Occipital lobe (tissue), 2 donors: ENCODE measurements around the gene OTOR. TPM values are rescaled to one million over a fixed set of nuclear protein-coding genes. Genes with fewer than 3 reads are reported as not detected.

ENCODE experiments used
- DNase-seq: peaks from one replicate; lab custom pipeline; 2025; lab: John Stamatoyannopoulos, UW
- total RNA-seq: library from RNA; depleted of rRNA; stranded (reverse); fragments of >200 nt; gene quantifications from one replicate; pipeline ENCODE4 v1.2.3, GENCODE V29; 2014

The OTOR gene, protein sequence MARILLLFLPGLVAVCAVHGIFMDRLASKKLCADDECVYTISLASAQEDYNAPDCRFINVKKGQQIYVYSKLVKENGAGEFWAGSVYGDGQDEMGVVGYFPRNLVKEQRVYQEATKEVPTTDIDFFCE
- total RNA-seq, result 0.47 TPM

- no peak for DNase-seq
These were observed at the start of gene OTOR for GRCh38 chr20:16748308-16748900. Gene OTOR (plus strand): TSS chr20:16748358. CDS start chr20:16748402, 44 bp downstream.

DNA sequence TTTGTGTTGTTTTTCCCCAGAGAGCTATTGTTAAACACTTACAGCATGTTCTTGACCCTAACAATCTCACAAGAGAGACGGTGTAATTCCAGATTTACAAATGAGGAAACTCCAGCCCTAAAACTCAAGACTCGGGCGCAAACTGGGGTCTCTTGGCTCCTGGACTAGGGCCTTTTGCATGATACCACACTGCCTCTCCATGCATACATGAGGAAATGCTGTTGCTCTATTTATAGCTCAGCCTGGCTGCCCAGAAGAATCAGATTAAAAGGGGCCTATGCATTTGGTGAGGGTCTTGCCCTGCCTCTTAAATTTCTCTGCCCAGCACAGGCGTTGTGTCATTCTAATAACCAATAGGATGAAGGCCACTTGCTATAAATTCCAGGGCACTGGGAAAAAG lies 48.9 kb upstream of the OTOR start:
- DNase-seq, result no peak

DNA sequence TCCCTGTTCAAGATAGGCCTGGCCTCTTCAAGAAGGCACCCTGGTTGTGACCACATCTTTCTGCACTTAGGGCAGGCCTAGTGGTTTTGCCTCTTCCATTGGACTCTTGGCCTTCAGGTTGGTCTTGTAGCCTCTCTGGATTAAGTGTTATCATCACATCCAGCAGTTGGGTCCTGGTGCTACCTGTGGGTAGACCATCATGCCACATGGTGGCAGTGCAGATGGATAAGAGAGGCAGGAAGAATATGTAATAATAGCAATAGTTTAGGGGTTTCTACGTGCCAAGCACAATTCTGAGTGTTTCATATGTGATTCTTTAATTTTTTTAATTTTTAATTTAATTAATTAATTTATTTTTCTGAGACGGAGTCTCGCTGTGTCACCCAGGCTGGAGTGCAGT lies 46.9 kb upstream of the OTOR start:
- no peak for DNase-seq

- no peak for DNase-seq
These were observed 44.6 kb upstream of the OTOR start for GRCh38 chr20:16703570-16703969.

GRCh38 chr20:16707674-16708073 lies 40.5 kb upstream of the OTOR start:
- no peak for DNase-seq

DNA sequence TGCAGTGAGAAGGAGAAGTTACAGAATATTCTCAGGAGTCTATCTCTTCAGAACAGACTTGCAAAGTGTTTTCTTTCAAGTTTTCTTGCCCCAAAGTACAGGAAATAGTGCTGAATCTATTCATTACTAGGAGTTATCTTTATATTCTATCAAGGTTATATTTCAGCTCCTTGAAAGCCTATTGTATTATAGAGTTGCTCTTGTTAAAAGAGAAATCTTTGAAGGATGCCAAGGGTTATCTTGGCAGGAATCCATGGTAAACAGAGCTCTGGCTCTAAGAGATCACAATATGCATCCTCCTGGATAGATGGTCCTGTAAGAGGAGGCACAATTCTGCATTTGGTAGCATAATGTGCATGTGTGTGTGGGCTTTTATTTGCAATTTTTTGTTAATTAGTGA lies 39.6 kb upstream of the OTOR start:
- DNase-seq, result no peak

DNA sequence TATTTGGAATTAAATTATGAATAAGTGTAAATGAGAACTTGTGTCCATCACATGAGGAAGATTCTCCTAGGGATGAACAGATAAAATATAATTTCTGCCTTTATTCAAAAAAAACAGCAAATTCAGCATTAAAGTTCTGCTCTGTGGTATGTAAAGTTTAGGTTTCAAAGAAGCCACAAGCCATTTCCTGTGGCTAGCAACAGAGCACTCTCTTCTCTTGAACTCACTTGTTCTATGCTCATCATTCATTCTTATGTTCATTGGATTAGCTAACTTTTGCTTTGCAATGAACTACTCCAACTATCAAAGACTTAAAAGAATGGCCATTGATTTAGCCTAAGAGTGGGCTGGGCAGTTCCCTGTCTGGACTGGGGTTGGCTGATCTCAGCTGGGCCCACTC lies 39.1 kb upstream of the OTOR start:
- DNase-seq, result no peak

GRCh38 chr20:16710781-16711180 lies 37.4 kb upstream of the OTOR start:
- no peak for DNase-seq

- DNase-seq, result no peak
These were observed 36.4 kb upstream of the OTOR start for GRCh38 chr20:16711661-16712258.

GRCh38 chr20:16712511-16712947 lies 35.6 kb upstream of the OTOR start:
- DNase-seq, result no peak

- DNase-seq, result no peak
These were observed 35.1 kb upstream of the OTOR start for GRCh38 chr20:16713066-16713465.

DNA sequence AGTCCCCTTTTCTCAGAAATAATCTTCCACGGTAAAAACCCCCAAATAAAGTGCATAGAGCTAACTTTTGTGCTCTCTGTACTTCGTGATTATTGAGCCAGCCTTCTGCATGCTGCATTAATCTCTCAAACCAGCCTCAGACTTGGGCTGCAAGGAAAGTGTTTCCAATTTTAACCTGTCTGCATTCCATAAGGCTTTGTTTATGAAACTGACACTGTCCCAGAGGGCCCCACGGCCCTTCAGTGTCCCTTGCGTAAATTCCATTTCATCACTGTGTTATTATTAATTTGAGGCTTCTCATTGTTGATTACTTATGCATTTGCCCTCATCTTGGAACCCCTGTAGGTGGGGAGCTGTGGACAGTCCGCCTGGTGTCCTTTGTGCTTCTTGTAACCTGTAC lies 33.9 kb upstream of the OTOR start:
- no peak for DNase-seq

GRCh38 chr20:16714751-16715150 lies 33.4 kb upstream of the OTOR start:
- peak; percentile 32 for DNase-seq

GRCh38 chr20:16719421-16719820 lies 28.7 kb upstream of the OTOR start:
- DNase-seq, result no peak

DNA sequence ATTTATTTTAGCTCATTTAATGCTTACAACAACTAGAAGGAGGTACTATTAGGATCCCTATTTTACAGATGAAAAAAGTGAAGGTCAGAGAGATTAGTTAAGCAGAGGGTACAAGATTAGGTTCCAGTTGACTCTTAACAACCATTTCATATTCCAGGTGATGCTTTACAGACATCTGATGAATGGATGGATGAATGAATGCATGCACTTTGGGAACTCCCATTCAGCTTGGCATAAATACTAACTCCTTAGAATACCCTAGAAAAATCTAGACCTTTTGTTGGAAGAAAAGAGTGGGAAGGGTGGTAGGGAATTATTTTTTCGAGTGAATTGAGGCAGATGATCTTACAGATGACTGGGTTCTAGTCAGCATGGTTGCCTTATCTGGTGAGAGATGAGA lies 19.1 kb upstream of the OTOR start:
- no peak for DNase-seq

DNA sequence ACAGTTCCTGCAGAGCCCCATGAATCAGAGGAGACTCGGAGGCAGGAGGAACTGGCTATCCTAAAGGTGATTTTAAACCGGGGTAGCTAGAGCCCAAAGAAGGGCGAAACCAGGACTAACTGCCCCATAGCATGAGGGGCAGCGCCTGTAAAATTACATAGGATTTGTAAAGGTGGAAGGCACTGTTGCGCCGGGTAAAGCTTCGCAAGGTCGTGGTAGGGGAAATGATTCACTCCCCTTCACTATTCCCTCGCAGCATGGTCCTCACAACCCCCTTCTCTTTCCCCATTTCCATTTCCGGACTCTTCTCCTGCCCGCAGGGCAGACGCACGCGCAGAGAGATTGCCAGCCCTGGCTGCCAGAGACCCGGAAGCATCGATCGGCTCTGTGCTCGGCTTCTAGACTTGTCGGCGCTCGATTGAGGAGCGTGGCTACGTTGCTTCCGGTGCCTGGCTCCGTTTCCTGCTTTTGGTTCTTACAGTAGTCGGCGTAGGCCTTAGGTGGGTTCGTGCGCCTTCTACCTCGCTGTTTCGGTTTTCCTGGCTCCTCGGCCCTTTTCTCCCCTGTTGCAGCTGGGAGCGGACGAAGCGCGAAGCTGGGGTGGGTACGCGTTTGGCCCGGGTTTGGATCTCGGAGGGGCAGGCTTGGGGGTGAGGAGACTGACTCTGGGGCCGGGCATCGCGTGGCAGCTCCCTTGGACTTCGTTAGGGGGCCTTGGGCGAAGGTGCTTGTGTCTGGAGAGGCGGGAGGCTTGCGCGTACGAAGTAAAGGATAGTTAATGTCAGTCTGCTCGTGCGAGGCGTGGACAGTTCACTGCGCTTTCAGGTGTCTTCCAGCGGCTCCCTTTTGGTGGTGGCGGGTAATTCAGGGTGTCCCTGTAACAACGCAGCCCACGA lies 18.3 kb upstream of the OTOR start, which contains the start of gene SNRPB2:
SNRPB2 (plus strand) TSS at position 462 of the 896 bp plus-strand sequence. CDS start 1,677 bp downstream, outside the sequence.
- DNase-seq, result peak; percentile 92

DNA sequence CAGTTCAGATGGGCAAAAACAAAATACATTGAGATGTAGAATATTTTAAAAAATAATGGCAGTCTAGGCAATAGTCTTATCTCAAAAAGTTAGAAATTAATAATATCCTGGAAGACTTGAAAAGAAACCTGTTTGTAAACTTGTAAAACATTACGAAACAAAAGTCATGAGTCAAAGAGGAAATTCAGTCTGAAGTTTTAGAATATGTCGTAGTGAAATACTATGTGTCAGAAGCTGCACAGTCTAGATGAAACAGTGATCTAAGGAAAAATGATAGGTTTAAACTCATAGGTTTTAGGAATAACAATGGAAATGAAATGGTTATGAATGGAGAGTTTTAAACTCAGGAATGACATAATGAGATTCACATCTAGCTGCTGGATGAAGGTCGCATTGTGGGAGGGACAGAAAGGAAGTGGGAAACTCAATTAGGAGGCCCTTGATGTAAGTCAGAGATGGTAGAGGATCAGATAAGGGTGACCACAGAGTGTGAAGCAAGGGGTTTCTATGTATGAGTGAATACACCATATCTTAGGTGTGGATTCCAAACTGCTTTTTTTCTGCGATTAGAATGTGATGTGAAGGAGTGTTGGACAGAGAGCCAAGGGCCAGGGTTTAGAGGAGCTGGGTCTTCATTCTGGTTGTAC lies 15.5 kb upstream of the OTOR start:
- DNase-seq, result no peak

GRCh38 chr20:16740365-16741072 lies 7.6 kb upstream of the OTOR start:
- no peak for DNase-seq

DNA sequence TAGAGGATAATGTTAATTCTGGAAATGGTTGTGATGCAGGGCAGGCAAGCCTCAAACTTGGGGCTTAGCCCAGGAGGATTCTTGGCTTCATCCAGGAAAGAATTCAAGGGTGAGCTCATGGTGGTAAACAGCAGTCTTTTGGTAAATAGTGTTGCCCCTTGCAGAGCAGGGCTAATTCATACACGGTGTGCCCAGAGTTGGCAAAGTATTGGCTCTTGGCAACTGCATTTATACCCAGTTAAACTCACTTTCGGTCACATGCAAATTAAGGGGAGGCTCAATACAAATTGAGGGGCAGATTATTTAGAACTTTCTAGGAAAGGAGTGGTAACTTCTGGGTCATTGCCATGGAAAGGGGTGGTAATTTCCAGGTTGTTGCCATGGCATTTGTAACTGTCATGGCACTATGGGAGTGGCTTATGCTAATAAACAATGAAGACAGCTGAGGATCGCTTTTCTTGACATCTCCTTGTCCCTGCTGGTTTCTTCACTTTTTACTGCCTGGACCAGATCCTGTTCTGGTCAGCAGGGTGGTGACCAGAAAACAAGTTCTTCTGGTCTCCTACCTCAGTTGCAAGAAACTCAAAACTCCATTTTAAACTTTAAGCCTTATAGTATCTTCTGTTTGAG lies 3.9 kb upstream of the OTOR start:
- no peak for DNase-seq

DNA sequence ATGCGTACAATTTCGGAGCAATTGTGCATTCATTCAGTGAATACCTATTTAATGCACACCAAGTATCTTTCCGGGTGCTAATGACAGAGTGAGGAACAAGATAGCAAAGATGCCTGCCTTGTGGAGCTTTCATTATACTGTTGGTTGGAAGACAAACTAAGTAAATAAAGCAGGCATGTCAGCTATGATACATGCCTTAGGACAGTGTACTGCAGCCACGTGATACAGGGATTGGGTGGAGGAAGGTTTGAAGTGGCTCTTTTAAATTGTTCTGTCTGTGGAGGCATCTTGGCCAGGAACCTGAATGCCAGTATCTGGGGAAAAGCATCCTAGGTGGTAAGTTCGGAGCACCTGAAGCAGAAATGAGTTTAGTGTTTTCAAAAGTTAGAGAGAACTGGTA lies 3.0 kb upstream of the OTOR start:
- DNase-seq, result no peak
